GM21447 (cell line): ENCODE measurements around the gene MYOM1.
"Not testable (repeated sequence)": the region's sequence is repeated elsewhere in the genome, so short reads cannot be mapped to it uniquely, and the experiment has no call there.

Experiments used
- ATAC-seq: cut with Tn5 transposase; IDR thresholded peaks from one replicate; pipeline ENCODE4 v1.9.1; 2021; ENCODE audit not compliant: unreplicated experiment

Gene MYOM1

DNA sequence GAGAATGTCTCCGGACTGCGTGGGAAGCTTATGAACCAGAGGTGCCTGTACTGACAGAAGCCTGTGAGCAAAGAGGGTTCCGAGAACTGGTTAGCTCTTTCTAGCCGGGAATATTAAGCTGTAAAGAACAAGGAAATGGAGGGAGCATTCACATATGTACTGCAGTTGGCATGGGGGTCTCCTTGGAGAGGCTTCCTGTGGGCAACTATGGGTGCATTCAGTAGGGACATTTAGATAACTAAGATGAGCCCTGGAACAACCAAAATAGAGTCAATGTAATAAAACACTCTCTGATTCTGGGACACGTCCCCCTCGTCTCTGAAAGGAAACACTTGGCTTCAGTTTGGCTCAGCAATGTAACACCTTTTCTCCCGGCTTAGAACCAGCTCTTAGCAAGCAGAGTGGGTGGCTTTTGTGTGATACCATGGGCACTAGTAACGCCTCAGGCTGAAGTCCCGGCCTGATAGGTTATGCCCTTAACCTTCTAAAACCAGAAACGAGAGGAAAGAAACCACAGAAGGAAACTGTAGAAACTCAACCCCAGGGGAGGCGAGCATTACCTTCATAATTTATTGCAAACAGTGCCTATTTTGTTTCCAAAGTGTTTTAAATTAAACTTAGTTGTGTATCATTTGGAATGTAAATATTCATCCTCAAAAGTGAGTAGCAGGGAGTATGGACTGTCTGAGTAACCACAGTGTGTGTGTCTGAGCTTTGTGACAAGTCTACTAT lies 158.0 kb downstream of the MYOM1 start:
- ATAC-seq, result peak; percentile 50

DNA sequence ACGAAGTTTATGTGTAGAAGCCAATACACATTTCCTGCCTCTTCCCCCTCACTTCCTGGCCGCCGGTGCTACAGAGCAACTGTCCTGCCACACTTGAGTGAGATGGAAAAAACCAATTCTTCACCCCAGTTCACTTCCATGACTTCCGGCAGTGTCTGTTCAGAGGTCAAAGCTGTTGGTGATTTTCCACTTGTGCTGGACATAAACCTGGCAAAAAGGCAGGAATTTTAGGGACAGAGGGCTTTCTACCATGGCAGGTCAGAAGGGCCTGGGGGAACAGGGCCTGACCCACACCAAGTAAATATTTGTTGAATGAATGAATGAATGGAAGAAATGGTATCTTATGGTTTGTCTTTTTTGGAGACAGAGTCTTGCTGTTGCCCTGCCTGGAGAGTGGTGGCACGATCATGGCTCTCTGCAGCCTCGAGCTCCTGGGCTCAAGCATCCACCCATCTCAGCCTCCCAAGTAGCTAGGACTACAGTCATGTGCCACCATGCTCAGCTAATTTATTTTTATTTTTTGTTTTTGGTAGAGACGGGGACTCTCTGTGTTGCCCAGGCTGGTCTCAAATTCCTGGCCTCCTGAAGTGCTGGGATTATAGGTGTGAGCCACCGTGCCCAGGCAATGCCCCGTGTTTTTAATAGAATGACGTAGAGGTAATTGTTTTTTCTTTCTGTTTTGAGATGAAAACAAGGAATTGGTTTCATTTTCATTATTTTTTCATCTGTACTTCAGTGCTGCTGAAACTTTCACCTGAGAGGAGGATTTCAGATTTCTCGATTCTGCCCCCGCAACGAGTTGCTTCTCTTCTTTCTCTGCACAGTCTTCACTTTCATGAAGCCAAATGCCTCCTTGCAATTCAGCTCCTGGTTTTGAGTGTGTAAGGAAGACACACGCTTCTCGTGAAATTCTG lies 158.8 kb downstream of the MYOM1 start:
- no peak for ATAC-seq

DNA sequence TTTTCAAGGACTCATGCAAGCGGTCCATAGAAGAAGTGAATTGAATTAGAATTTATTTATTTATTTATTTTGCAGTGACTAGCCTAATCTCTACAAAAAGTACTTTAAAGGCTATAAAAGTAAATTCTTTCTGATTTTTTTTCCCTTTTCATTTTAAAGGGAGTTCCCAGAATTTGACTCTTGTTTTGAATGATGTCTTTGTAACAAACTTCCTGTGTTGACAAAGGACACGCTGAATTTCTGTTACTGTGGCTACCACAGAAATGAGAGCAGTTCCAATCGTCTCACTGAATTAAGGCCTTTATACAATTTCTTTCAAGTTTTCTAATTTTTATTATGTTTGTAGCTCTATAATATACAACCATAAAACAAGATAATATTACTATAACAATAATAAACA lies 160.5 kb downstream of the MYOM1 start:
- ATAC-seq, result no peak

DNA sequence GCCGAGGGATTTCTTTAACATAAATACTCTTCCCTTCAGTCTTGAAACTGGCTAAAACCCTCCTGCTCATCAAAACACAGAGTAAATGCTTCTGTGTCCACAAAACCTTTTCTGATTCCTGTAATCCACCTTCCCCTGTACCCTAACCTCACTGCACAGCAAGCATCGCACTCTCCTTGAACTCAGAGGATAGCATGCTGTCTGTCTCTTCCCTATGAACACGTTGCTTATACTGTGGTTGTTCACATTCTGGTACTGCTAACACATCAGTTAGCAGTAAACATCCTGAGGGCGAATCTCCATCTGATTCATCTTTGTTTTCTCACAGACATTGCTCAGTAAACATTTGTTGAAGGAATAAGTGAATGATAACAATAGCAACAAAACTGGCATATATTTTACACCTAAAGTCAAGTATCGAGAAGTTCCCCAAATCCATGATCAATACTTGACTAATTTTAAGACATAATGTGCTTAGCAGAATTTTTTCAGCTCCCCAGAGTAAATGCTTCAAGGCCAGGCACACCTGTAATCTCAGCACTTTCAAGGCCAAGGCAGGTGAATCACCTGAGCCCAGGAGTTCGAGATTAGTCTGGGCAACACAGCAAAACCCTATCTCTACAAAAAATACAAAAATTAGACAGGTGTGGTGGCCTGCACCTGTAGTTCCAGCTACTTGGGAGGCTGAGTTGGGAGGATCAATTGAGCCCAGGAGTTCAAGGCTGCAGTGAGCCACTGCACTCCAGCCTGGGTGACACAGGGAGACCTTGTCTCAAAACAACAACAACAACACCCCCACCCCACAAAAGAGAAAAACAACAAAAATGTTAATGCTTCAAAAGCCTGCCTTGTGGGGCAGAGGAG lies 161.2 kb downstream of the MYOM1 start:
- ATAC-seq, result no peak

DNA sequence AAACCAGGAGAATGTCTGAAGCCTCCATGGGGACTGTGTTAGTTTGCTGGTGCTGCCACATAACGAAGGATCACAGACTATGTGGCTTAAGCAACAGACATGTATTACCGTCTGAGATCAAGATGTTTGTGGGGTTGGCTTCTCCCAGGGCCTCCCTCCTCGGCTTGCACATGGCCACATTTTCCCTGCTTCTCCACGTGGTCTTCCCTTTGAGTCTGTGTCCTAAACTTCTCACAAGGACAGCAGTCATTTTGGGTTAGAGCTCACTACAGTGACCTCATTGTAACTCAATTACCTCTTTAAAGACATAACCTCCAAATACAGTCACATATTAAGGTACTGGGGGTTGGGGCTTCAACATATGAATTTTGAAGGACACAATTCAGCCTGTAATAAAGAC lies 162.2 kb downstream of the MYOM1 start:
- ATAC-seq, result no peak

DNA sequence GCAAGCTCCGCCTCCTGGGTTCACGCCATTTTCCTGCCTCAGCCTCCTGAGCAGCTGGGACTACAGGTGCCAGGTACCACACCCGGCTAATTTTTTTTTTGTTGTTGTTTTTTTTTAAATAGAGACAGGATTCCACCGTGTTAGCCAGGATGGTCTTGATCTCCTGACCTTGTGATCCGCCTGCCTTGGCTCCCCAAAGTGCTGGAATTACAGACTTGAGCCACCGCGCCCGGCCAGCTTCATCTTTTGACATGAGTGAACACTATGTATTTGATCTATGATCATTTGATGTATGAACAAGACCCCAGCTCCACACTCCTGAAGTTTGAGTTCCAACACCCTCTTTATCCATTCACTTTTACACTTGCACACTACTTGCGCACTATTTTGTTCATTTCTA lies 163.5 kb downstream of the MYOM1 start:
- ATAC-seq, result no peak

DNA sequence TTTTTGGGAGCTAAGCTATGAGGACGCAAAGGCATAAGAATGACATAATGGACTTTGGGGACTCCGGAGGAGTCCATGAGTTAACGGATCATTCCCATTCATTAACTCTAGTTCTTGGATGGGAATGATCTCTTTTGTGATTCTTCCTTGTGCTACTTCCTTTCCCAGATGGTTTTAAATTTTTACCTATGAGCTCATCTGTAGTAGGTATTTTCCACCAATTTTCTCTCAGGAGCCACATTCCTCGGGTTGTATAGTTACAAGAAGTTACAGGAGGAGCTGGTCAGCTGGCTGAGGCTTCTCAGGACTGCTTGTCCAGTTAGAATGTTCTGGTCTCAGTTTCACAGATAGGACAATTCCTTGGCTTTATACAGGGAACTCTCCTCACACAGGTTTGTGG lies 164.0 kb downstream of the MYOM1 start:
- ATAC-seq, result no peak

DNA sequence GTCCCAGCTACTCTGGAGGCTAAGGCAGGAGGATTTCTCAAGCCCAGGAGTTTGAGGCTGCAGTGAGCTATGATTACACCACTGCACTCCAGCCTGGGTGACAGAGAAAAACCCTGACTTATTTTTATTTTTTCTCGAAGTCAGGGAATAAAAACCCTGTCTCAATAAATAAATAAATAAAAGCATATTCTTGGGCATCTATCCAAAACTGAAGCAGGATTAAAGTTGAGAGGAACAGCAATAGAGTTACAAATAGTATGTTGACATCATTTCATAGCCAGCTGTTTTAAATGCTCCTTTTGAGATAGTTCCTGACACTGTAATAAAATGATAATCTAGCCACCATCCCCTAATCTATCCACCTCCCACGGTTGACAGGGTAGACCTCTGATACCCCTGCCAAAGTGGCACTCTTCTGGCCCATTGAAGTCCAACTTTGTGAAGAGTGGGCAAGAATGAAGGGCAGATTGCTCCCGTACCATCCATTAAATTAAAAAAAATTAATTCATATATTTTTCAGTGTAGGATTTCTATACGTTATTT lies 164.5 kb downstream of the MYOM1 start:
- no peak for ATAC-seq

DNA sequence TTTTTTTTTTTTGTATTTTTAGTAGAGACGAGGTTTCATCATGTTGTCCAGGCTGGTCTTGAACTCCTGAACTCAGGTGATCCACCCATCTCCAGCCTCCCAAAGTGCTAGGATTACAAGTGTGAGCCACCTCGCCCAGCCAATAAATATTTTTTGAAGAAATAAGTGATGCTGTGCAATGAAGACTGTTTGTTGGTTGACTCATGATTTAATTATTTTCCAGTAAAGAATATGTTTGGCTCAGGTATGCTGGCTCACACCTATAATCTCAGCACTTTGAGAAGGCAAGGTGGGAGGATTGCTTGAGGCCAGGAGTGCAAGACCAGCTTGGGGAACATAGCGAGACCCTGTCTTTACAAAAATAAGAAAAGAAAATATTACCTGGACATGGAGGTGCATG lies 165.0 kb downstream of the MYOM1 start:
- ATAC-seq, result no peak

DNA sequence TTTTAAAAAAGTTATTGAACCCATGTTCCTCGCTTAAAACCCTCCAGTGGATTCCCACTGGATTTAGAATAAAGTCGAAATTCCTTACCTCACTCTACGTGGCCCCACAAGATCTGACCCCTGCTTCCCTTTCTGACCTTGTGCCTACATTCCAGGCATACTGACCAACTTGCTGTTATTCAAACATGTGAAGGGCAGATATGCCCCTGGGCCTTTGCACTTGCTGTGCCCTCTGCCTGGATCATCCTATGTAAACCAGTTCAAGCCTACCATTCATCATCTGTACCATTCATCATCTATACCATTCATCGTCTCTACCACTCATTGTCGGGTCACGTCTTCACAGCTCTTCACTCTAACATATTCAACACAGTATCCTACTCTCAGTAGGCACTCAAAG lies 165.6 kb downstream of the MYOM1 start:
- ATAC-seq, result no peak

DNA sequence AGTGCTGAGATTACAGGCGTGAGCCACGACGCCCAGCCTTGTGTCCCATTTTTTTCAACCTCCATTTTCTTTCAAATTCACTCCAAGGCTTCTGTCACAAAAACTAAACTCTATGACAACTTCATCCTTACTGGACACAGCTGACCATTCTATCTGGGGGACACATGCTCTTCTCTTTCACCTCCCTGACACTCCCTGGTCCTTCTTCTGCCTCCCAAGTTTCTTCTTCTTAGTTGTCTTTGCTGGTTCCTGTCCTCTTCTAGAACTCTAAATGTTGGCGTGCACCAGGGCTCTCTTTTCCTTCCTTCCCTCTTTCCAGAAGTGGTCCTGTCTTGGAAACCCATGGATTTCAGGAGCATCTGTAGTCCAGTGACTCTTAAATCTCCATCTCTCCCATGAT lies 166.7 kb downstream of the MYOM1 start:
- ATAC-seq, result no peak

DNA sequence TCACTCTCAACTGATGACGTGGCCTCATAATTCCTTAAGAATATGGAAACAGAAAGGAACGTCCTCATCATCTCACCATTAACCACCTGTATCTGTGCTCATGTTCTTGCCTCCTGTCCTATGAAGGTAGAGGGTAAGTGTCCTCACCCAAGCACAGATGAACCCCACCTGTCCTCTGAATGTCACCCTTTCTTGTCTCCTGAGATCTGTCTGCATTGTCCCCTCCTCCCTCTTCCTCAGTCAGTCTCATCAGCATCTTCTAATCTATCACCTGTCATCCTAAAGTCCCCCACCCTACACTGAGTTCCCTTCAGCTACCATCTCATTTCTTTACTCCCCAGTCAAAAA lies 167.4 kb downstream of the MYOM1 start:
- ATAC-seq, result no peak

DNA sequence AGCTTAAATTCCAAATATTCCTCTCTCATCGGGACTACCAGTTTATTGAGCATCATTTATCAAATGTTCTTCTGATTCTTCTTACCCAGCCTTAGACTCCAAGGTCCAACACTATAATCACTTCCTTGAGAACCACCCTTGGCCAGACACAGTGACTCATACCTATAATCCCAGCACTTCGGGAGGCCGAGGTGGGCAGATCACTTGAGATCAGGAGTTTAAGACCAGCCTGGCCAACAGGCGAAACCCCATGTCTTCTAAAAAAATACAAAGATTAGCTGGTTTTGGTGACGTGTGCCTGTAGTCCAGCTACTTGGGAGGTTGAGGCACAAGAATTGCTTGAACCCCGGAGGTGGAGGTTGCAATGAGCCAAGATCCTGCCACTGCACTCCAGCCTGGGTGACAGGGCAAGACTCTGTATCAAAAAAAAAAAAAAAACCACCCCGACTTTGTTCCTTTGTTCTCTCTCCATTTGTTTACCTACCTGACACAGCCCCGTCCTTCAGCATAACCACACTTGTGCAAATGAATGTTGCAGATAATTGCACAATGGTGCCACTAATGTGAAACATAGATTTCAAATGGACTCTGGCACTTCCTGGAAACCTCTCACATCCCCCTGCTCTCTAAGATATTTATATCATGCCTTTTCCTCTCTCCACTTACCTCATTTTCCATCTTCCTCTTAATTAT lies 167.9 kb downstream of the MYOM1 start:
- no peak for ATAC-seq

DNA sequence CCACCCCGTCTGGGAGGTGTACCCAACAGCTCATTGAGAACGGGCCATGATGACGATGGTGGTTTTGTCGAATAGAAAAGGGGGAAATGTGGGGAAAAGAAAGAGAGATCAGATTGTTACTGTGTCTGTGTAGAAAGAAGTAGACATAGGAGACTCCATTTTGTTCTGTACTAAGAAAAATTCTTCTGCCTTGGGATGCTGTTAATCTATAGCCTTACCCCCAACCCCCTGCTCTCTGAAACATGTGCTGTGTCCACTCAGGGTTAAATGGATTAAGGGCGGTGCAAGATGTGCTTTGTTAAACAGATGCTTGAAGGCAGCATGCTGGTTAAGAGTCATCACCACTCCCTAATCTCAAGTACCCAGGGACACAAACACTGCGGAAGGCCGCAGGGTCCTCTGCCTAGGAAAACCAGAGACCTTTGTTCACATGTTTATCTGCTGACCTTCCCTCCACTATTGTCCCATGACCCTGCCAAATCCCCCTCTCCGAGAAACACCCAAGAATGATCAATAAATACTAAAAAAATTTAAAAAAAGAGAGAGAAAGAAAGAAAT lies 169.8 kb downstream of the MYOM1 start:
- ATAC-seq, result not testable (repeated sequence)

DNA sequence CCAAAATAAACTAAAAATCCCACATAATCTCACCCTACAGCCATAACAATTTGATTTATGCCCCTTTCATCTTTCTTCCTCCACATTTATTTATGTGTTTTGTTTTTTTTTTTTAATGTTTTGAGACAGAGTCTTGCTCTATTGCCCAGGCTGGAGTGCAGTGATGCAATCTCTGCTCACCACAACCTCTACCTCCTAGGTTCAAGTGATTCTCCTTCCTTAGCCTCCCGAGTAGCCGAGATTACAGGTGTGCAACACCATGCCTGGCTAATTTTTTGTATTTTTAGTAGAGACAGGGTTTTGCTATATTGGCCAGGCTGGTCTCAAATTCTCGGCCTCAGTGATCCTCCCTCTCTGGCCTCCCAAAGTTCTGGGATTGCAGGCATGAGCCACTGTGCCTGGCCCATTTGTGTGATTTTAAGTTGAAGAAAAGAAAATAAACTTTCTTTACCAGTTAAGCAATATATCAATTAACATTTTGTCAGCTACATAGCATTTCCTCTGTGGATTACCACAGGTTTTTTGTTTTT lies 170.9 kb downstream of the MYOM1 start:
- ATAC-seq, result no peak

DNA sequence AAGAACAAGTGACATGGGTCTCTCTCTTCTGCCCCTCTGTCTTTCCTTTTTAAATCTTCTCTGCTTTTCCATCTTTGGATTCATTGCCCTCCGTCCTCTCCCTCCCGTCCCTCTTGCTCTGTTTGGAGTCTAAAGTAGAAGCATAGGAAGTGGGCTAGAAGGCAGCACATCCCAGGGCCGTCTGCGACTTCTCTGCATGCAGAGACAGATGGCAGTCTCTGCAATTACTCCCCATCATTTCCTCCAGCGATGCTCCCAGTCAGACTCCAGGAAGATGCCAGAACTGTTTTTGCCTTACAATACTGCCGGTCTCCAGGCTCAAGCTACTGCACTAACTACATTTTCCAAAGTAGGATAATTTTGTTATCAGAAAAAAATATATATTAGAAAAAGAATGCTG lies 171.6 kb downstream of the MYOM1 start:
- ATAC-seq, result no peak

DNA sequence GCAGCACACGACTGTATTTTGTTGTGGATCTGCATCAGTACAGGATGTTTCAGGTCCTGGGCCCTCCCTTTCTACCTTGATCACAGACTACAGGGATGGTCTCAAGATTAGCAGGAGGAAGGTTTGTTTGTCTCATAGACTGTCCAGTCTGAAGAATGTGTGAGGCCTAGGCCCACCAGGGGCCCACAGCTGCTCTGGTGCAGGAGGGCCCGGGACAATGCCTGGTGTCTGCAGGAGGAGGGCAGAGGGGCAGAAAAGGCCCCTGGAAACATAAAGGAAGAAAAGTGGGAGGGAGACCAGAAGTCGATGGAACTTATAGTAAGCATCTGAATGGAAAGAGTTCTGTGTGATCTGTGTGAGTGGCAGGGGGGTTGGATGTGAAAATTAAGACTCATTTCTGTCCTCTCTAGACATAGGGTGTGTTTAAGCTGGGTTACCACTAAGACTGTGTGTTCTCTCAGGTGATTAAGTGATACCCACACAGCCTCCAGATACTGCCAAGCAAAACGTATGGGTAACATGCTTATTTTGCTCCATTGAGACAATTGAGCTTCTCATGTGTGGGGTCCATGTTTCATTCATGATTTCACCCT lies 173.5 kb downstream of the MYOM1 start:
- ATAC-seq, result no peak

DNA sequence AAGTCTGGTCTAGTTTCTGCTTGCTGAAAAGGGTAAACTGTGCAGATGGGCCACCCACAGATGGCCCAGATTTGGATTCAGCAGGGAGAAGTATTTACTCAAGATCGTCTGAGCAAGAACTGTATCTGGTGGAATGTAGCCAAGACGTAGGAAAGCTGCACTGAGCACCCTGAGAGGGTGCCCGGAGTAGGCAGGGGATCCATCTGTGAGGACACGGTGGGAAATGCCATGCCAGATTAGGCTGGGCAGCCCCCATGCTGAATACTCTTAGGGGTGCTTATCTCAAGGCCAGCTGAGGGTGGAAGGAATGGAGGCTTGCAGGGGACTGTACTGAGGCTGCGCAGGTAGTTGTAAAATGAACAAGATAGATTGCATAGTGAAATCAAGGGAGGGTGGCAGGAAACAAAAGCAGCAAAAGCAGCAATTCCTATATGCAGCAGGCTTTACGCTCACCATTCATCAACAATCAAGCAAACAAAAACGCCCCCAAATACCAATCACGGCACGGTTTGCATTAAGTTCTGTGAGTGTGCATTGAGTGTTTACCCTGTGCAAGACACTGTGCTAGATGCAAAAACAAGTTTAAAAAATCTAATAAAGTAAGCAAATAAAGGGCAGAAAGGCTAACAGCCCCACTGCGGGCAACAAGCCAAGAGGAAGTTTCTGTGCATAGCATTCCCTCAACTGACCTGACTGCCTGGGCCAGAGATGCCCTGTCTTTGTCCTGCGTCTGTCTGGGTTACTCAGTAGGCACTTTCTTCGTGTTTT lies 174.7 kb downstream of the MYOM1 start:
- no peak for ATAC-seq

DNA sequence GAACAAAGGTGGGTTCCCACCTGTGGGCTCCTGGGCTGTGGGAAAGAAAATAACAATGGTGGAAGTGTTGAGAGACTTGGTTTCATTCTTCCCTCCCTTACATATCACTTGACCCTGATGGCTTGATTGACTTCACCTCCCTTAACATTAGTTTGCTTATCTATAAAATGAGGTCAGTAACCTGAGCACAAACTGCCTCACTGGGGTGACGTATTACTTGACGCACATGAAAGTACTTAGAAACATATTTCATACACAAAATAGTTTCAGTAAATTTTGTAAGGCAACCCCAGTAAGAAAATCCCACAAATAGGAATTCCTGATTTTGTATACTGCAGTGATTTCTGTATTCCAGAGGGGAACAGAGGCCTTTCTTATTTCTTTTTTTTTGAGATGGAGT lies 177.4 kb downstream of the MYOM1 start:
- ATAC-seq, result no peak
